OCI-LY1 (cell line): ENCODE data around the gene AGTRAP.

Experiments
- H2AFZ ChIP-seq: fragments of 200-600 bp; sonication (generic), shearing (Covaris generic); 2 replicates; pipeline ENCODE4 v1.6.0; 2014; ENCODE audit warnings: antibody characterized with exemption, mild to moderate bottlenecking, low read length
- H3F3A ChIP-seq: fragments of 200-600 bp; sonication (generic), shearing (Covaris generic); 2 replicates; pipeline ENCODE4 v1.6.0; 2014; ENCODE audit warnings: mild to moderate bottlenecking, antibody characterized with exemption, low read length, moderate library complexity; ENCODE audit not compliant: insufficient read depth
- H3K27ac ChIP-seq: fragments of 200-600 bp; sonication (generic); 2 replicates; pipeline ENCODE4 v1.5.1; 2014; ENCODE audit warnings: low read length, mixed run types, mild to moderate bottlenecking, low read depth; ENCODE audit not compliant: poor library complexity, severe bottlenecking
- H3K27me3 ChIP-seq: fragments of 200-600 bp; sonication (generic); 2 replicates; pipeline ENCODE4 v1.6.0; 2014; ENCODE audit warnings: antibody characterized with exemption, mild to moderate bottlenecking, low read length, moderate library complexity; ENCODE audit not compliant: insufficient read depth
- H3K36me3 ChIP-seq: fragments of 200-600 bp; sonication (generic); 2 replicates; pipeline ENCODE4 v1.6.1; 2014; ENCODE audit warnings: mild to moderate bottlenecking, antibody characterized with exemption, low read length, moderate library complexity, mixed read lengths; ENCODE audit not compliant: insufficient read depth
- H3K4me1 ChIP-seq: fragments of 200-600 bp; sonication (generic); 2 replicates; pipeline ENCODE4 v1.5.1; 2014; ENCODE audit warnings: mild to moderate bottlenecking, low read length, moderate library complexity; ENCODE audit not compliant: insufficient read depth, severe bottlenecking
- H3K4me2 ChIP-seq: fragments of 200-600 bp; sonication (generic), shearing (Covaris generic); 2 replicates; pipeline ENCODE4 v1.6.1; 2014; ENCODE audit warnings: low read length
- H3K4me3 ChIP-seq: fragments of 200-600 bp; sonication (generic); 2 replicates; pipeline ENCODE4 v1.5.1; 2014; ENCODE audit warnings: low read length, low read depth, mild to moderate bottlenecking, mixed read lengths; ENCODE audit not compliant: poor library complexity, severe bottlenecking
- H3K79me2 ChIP-seq: fragments of 200-600 bp; shearing (Covaris generic); 2 replicates; pipeline ENCODE4 v1.6.1; 2016; ENCODE audit warnings: mixed run types, low read length, mixed read lengths; ENCODE audit not compliant: insufficient read depth
- H3K9ac ChIP-seq: fragments of 200-600 bp; sonication (generic), shearing (Covaris generic); 2 replicates; pipeline ENCODE4 v1.6.1; 2014; ENCODE audit warnings: mild to moderate bottlenecking, low read length, mixed read lengths
- H3K9me2 ChIP-seq: fragments of 200-600 bp; sonication (generic), shearing (Covaris generic); 2 replicates; pipeline ENCODE4 v1.6.1; 2014; ENCODE audit warnings: low read depth, mild to moderate bottlenecking, low read length, mixed read lengths
- H3K9me3 ChIP-seq: fragments of 200-600 bp; shearing (Covaris generic); 2 replicates; pipeline ENCODE4 v1.6.1; 2014; ENCODE audit warnings: low read length, mixed read lengths
- H4K20me1 ChIP-seq: fragments of 200-600 bp; sonication (generic), shearing (Covaris generic); 2 replicates; pipeline ENCODE4 v1.6.0; 2016; ENCODE audit warnings: mild to moderate bottlenecking, low read length; ENCODE audit not compliant: insufficient read depth
- CTCF ChIP-seq: fragments of 200-600 bp; sonication (generic), shearing (Covaris generic); IDR thresholded peaks from 2 replicates; pipeline ENCODE4 v1.5.1; 2017; ENCODE audit warnings: mild to moderate bottlenecking, antibody characterized with exemption, low read length, moderate library complexity, mixed read lengths
- EZH2 ChIP-seq: fragments of 200-600 bp; sonication (generic), shearing (Covaris generic); IDR thresholded peaks from 2 replicates; pipeline ENCODE4 v1.8.0; 2017; ENCODE audit warnings: borderline replicate concordance, mixed run types, mild to moderate bottlenecking, antibody characterized with exemption, low read length, moderate library complexity, mixed read lengths

Gene AGTRAP

GRCh38 chr1:11799099-11799498 is 63.2 kb downstream of the AGTRAP start:
- Histone ChIP-seq H3K79me2 (no peaks in the 10 kb centered on the region), H3K36me3 (peaks cover 53% of the 10 kb centered on the region), H3F3A (no peaks in the 10 kb centered on the region), H3K9ac (no peak overlapping the region), H3K27me3 (no peaks in the 10 kb centered on the region), H3K4me3 (no peak overlapping the region), H3K4me1 (peaks cover 23% of the 10 kb centered on the region), H3K9me3 (no peaks in the 10 kb centered on the region), H2AFZ (no peak overlapping the region), H3K9me2 (no peaks in the 10 kb centered on the region), H4K20me1 (no peaks in the 10 kb centered on the region), H3K4me2 (no peak overlapping the region), H3K27ac (no peak overlapping the region)
- no peak for TF ChIP-seq CTCF
- no peak for TF ChIP-seq EZH2

GRCh38 chr1:11799896-11800295 is 64.0 kb downstream of the AGTRAP start:
- no peak overlapping the region for H3K4me3 ChIP-seq
- no peak overlapping the region for H3K4me2 ChIP-seq
- H3K79me2 ChIP-seq, result no peaks in the 10 kb centered on the region
- H3K27me3 ChIP-seq, result no peaks in the 10 kb centered on the region
- H3K9me2 ChIP-seq, result no peaks in the 10 kb centered on the region
- H3K9ac ChIP-seq, result no peak overlapping the region
- peaks cover 31% of the 10 kb centered on the region for H3K4me1 ChIP-seq
- H3K36me3 ChIP-seq, result peaks cover 46% of the 10 kb centered on the region
- H3K9me3 ChIP-seq, result no peaks in the 10 kb centered on the region
- no peak overlapping the region for H2AFZ ChIP-seq
- H3F3A ChIP-seq, result no peaks in the 10 kb centered on the region
- no peak overlapping the region for H3K27ac ChIP-seq
- TF ChIP-seq EZH2 (no peak), CTCF (no peak)
- no peaks in the 10 kb centered on the region for H4K20me1 ChIP-seq

- no peaks in the 10 kb centered on the region for H3F3A ChIP-seq
- H3K27ac ChIP-seq, result no peak overlapping the region
- no peak overlapping the region for H2AFZ ChIP-seq
- no peaks in the 10 kb centered on the region for H4K20me1 ChIP-seq
- H3K9ac ChIP-seq, result no peak overlapping the region
- H3K79me2 ChIP-seq, result no peaks in the 10 kb centered on the region
- H3K27me3 ChIP-seq, result no peaks in the 10 kb centered on the region
- peaks cover 41% of the 10 kb centered on the region for H3K36me3 ChIP-seq
- no peak overlapping the region for H3K4me3 ChIP-seq
- no peak overlapping the region for H3K4me2 ChIP-seq
- H3K9me3 ChIP-seq, result no peaks in the 10 kb centered on the region
- H3K9me2 ChIP-seq, result no peaks in the 10 kb centered on the region
- no peak for TF ChIP-seq EZH2
- no peak for TF ChIP-seq CTCF
- peaks cover 34% of the 10 kb centered on the region for H3K4me1 ChIP-seq
Measured at GRCh38 chr1:11800391-11800755, 64.4 kb downstream of the AGTRAP start.
